Measurements from ENCODE around the gene CAMTA1.

The CAMTA1 gene

GRCh38 chr1:6954591-6954990 lies 169.3 kb downstream of the CAMTA1 start:
- Histone ChIP-seq H3K27ac (ENCODE audit: poor library complexity, severe bottlenecking) (no peak overlapping the region), H3K4me1 (ENCODE audit: insufficient read depth, poor library complexity, severe bottlenecking) (no peaks in the 10 kb centered on the region), H3K36me3 (ENCODE audit: low read depth) (no peaks in the 10 kb centered on the region), H3K4me3 (ENCODE audit: severe bottlenecking) (no peak overlapping the region), H3K27me3 (ENCODE audit: insufficient read depth, poor library complexity, severe bottlenecking) (no peaks in the 10 kb centered on the region), H3K9me3 (ENCODE audit: severe bottlenecking) (no peaks in the 10 kb centered on the region)
- no peak for TF ChIP-seq CTCF (IDR thresholded peaks at IDR 0.05; ENCODE audit: poor library complexity, severe bottlenecking)
- DNase-seq (ENCODE audit: low spot score) (no peak), ATAC-seq (ENCODE audit: low read depth) (no peak)

GRCh38 chr1:6955357-6956094 lies 170.3 kb downstream of the CAMTA1 start:
- TF ChIP-seq CTCF (IDR thresholded peaks at IDR 0.05; ENCODE audit: poor library complexity, severe bottlenecking): no peak
- no peak overlapping the region for H3K27ac ChIP-seq (ENCODE audit: poor library complexity, severe bottlenecking)
- no peaks in the 10 kb centered on the region for H3K36me3 ChIP-seq (ENCODE audit: low read depth)
- ATAC-seq (ENCODE audit: low read depth): peak; percentile 10; the same call in 1 of the 3 replicates
- H3K27me3 ChIP-seq (ENCODE audit: insufficient read depth, poor library complexity, severe bottlenecking): no peaks in the 10 kb centered on the region
- H3K9me3 ChIP-seq (ENCODE audit: severe bottlenecking): no peaks in the 10 kb centered on the region
- no peak for DNase-seq (ENCODE audit: low spot score)
- H3K4me3 ChIP-seq (ENCODE audit: severe bottlenecking): no peak overlapping the region
- H3K4me1 ChIP-seq (ENCODE audit: insufficient read depth, poor library complexity, severe bottlenecking): peaks cover 2% of the 10 kb centered on the region

GRCh38 chr1:6956488-6957159 lies 171.4 kb downstream of the CAMTA1 start:
- DNase-seq (ENCODE audit: low spot score): no peak
- TF ChIP-seq CTCF (IDR thresholded peaks at IDR 0.05; ENCODE audit: poor library complexity, severe bottlenecking): no peak
- ATAC-seq (ENCODE audit: low read depth): no peak
- H3K4me1 ChIP-seq (ENCODE audit: insufficient read depth, poor library complexity, severe bottlenecking): peaks cover 6% of the 10 kb centered on the region
- H3K36me3 ChIP-seq (ENCODE audit: low read depth): no peaks in the 10 kb centered on the region
- no peak overlapping the region for H3K27ac ChIP-seq (ENCODE audit: poor library complexity, severe bottlenecking)
- H3K9me3 ChIP-seq (ENCODE audit: severe bottlenecking): no peaks in the 10 kb centered on the region
- H3K4me3 ChIP-seq (ENCODE audit: severe bottlenecking): no peak overlapping the region
- H3K27me3 ChIP-seq (ENCODE audit: insufficient read depth, poor library complexity, severe bottlenecking): no peaks in the 10 kb centered on the region

- no peaks in the 10 kb centered on the region for H3K36me3 ChIP-seq (ENCODE audit: low read depth)
- DNase-seq (ENCODE audit: low spot score) (no peak), ATAC-seq (ENCODE audit: low read depth) (no peak)
- no peak for TF ChIP-seq CTCF (IDR thresholded peaks at IDR 0.05; ENCODE audit: poor library complexity, severe bottlenecking)
- no peaks in the 10 kb centered on the region for H3K27me3 ChIP-seq (ENCODE audit: insufficient read depth, poor library complexity, severe bottlenecking)
- no peak overlapping the region for H3K4me3 ChIP-seq (ENCODE audit: severe bottlenecking)
- no peak overlapping the region for H3K27ac ChIP-seq (ENCODE audit: poor library complexity, severe bottlenecking)
- no peaks in the 10 kb centered on the region for H3K9me3 ChIP-seq (ENCODE audit: severe bottlenecking)
- peaks cover 6% of the 10 kb centered on the region for H3K4me1 ChIP-seq (ENCODE audit: insufficient read depth, poor library complexity, severe bottlenecking)
Observed at GRCh38 chr1:6957341-6957740, 172.1 kb downstream of the CAMTA1 start.

Measured in RWPE2 (cell line).